ENCODE results near the gene KLF18.

KLF18 gene

GRCh38 chr1:44090429-44091252, 50.8 kb downstream of the KLF18 start:
- Histone ChIP-seq H3K27ac (ENCODE audit: extremely low read depth, low read depth, low read length) (no peak overlapping the region), H3K36me3 (ENCODE audit: control insufficient read depth in 2 of 2, insufficient read depth in 1 of 2, low read length in 2 of 2) (no peaks in the 10 kb centered on the region), H3K4me3 (ENCODE audit: low read depth, low read length) (no peak overlapping the region), H3K9me3 (ENCODE audit: control insufficient read depth, insufficient read depth, low read depth, low read length) (no peaks in the 10 kb centered on the region), H3K4me1 (ENCODE audit: control insufficient read depth, insufficient read depth, low read length) (no peaks in the 10 kb centered on the region)
- POLR2A ChIA-PET, result interaction anchor here (1.1 kb wide), 1 partner anchor 123 kb away, joined by 4 read pairs; the partner anchor contains the start of gene DMAP1
- CTCF ChIA-PET, result interaction anchor here (0.6 to 2.9 kb wide), 10 partner anchors 13 to 504 kb away, joined by 3 to 31 read pairs (median 6); partner anchors contain the start of gene DMAP1
- TF ChIP-seq ZNF18 (tag by site-specific recombination; IDR thresholded peaks at IDR 0.05) (0 out of 2 replicates have a peak, but pooled peaks have one; percentile 50), ZNF558 (tag by site-specific recombination; IDR thresholded peaks at IDR 0.05) (peak; percentile 90), ZBTB20 (tag by site-specific recombination; IDR thresholded peaks at IDR 0.05) (no peak), ZNF776 (tag by site-specific recombination; IDR thresholded peaks at IDR 0.05; ENCODE audit: borderline replicate concordance) (0 out of 2 replicates have a peak, but pooled peaks have one; percentile 57), ZSCAN4 (tag by site-specific recombination; IDR thresholded peaks at IDR 0.05) (peak; percentile 96)

- no peak overlapping the region for H3K4me3 ChIP-seq (ENCODE audit: low read depth, low read length)
- ChIA-PET POLR2A (interaction anchor here (1.1 kb wide), 1 partner anchor 124 kb away, joined by 4 read pairs; the partner anchor contains the start of gene DMAP1), CTCF (interaction anchor here (0.5 to 2.0 kb wide), 5 partner anchors 16 to 629 kb away, joined by 3 to 8 read pairs (median 3); partner anchors contain the start of gene PTPRF)
- TF ChIP-seq ZNF529 (tag by site-specific recombination; IDR thresholded peaks at IDR 0.05; ENCODE audit: insufficient replicate concordance), result no peak
- TF ChIP-seq ZNF776 (tag by site-specific recombination; IDR thresholded peaks at IDR 0.05; ENCODE audit: borderline replicate concordance), result no peak
- peak; percentile 59; the same call in 1 of the 2 replicates for TF ChIP-seq KLF17 (tag by site-specific recombination; IDR thresholded peaks at IDR 0.05)
- TF ChIP-seq SCRT1 (tag by site-specific recombination; IDR thresholded peaks at IDR 0.05; ENCODE audit: borderline replicate concordance), result 0 out of 2 replicates have a peak, but pooled peaks have one; percentile 11
- TF ChIP-seq WT1 (tag by site-specific recombination; IDR thresholded peaks at IDR 0.05), result peak; percentile 43; the same call in 1 of the 2 replicates
- TF ChIP-seq ZXDB (tag by site-specific recombination; IDR thresholded peaks at IDR 0.05), result no peak
- no peak for TF ChIP-seq ZNF596 (tag by site-specific recombination; IDR thresholded peaks at IDR 0.05)
- TF ChIP-seq ZNF274 (IDR thresholded peaks at IDR 0.05; ENCODE audit: low read length), result no peak
- TF ChIP-seq ZNF274 (tag by site-specific recombination; IDR thresholded peaks at IDR 0.05; ENCODE audit: borderline replicate concordance), result no peak
- 0 out of 2 replicates have a peak, but pooled peaks have one; percentile 46 for TF ChIP-seq ZBTB48 (tag by site-specific recombination; IDR thresholded peaks at IDR 0.05)
- TF ChIP-seq ZNF112 (tag by site-specific recombination; IDR thresholded peaks at IDR 0.05), result no peak
- TF ChIP-seq KLF9 (tag by site-specific recombination; IDR thresholded peaks at IDR 0.05; ENCODE audit: low read depth), result peak; percentile 45; the same call in 1 of the 2 replicates
- peak; percentile 66 for TF ChIP-seq PATZ1 (tag by site-specific recombination; IDR thresholded peaks at IDR 0.05)
- TF ChIP-seq CTCF (tag by site-specific recombination; IDR thresholded peaks at IDR 0.05), result no peak
- TF ChIP-seq ZBTB1 (tag by site-specific recombination; IDR thresholded peaks at IDR 0.05), result no peak
- TF ChIP-seq GLIS1 (tag by site-specific recombination; IDR thresholded peaks at IDR 0.05), result peak; percentile 88
- peak; percentile 91 for TF ChIP-seq SCRT2 (tag by site-specific recombination; IDR thresholded peaks at IDR 0.05)
- TF ChIP-seq ZBTB17 (tag by site-specific recombination; IDR thresholded peaks at IDR 0.05), result peak; percentile 39; the same call in 1 of the 2 replicates
These were observed 51.9 kb downstream of the KLF18 start for GRCh38 chr1:44089371-44090048.

More at GRCh38 chr1:44089371-44090048, 51.9 kb downstream of the KLF18 start:
- Histone ChIP-seq H3K27ac (ENCODE audit: extremely low read depth, low read depth, low read length) (no peak overlapping the region), H3K4me1 (ENCODE audit: control insufficient read depth, insufficient read depth, low read length) (no peaks in the 10 kb centered on the region), H3K9me3 (ENCODE audit: control insufficient read depth, insufficient read depth, low read depth, low read length) (no peaks in the 10 kb centered on the region), H3K36me3 (ENCODE audit: control insufficient read depth in 2 of 2, insufficient read depth in 1 of 2, low read length in 2 of 2) (no peaks in the 10 kb centered on the region)

Measured in HEK293 (cell line).